ENCODE measurements around the gene RGS6. TPM values are rescaled to one million over a fixed set of nuclear protein-coding genes. Genes with fewer than 3 reads are reported as not detected.

Gene RGS6
- polyA plus RNA-seq, 3 donors: not detected

DNA sequence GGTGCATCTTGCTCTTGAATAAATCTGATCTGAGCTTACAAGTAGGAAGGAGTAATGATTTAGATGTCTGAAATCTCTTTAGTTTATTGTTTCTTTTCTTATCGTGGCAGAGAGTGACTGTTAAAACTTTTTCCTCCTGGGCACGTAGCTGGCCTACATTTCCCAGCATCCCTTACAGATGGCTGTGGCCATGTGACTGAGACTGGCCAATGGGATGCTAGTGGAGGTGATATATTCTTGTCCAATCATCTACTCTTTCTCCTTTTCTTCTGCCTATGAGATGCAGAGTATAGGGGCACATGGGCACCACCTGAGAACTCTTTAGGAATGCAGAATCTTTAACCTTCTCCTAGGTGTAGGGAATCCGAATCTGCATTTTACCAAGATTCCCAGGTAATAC is 237.3 kb downstream of the RGS6 start:
- Histone ChIP-seq H3K27ac (ENCODE audit: low read depth in 1 of 2, low read length in 2 of 2) (no peak overlapping the region), H3K79me2 (ENCODE audit: insufficient read depth, low read length) (no peaks in the 10 kb centered on the region), H3K4me2 (replicated peaks; ENCODE audit: extremely low read depth, low read length, poor library complexity, severe bottlenecking) (no peak overlapping the region), H4K20me1 (ENCODE audit: insufficient read depth, low read length) (no peaks in the 10 kb centered on the region), H3K27me3 (ENCODE audit: control insufficient read depth in 2 of 2, insufficient read depth in 2 of 2, low read length in 2 of 2) (no peaks in the 10 kb centered on the region), H3K4me1 (ENCODE audit: control insufficient read depth in 1 of 2, insufficient read depth in 2 of 2, low read length in 2 of 2) (peaks cover 12 to 13% of the 10 kb centered on the region in 2 donors), H3K36me3 (replicated peaks in 1 of 2; ENCODE audit: control insufficient read depth in 1 of 2, insufficient read depth in 2 of 2, low read length in 2 of 2) (no peaks in the 10 kb centered on the region), H2AFZ (ENCODE audit: insufficient read depth, low read depth, low read length, poor library complexity, severe bottlenecking) (no peak overlapping the region), H3K9ac (ENCODE audit: insufficient read depth, low read length, poor library complexity, severe bottlenecking) (no peak overlapping the region), H3K9me3 (replicated peaks in 1 of 2; ENCODE audit: control insufficient read depth in 1 of 2, insufficient read depth in 1 of 2, low read length in 2 of 2) (no peaks in the 10 kb centered on the region), H3K4me3 (replicated peaks in 1 of 3; ENCODE audit: low read depth in 2 of 3, low read length in 3 of 3) (no peak overlapping the region)
- H3K27me3 Mint-ChIP-seq (ENCODE audit: low read depth in 3 of 3): peaks cover 0 to 5% (median 1%) of the 10 kb centered on the region in 3 donors
- peaks cover 0 to 5% (median 3%) of the 10 kb centered on the region in 7 donors for H3K9me3 Mint-ChIP-seq
- peaks cover 12% of the 10 kb centered on the region for H3K4me1 Mint-ChIP-seq
- H3K4me3 Mint-ChIP-seq: no peak overlapping the region
- TF ChIP-seq, protein P1, sequence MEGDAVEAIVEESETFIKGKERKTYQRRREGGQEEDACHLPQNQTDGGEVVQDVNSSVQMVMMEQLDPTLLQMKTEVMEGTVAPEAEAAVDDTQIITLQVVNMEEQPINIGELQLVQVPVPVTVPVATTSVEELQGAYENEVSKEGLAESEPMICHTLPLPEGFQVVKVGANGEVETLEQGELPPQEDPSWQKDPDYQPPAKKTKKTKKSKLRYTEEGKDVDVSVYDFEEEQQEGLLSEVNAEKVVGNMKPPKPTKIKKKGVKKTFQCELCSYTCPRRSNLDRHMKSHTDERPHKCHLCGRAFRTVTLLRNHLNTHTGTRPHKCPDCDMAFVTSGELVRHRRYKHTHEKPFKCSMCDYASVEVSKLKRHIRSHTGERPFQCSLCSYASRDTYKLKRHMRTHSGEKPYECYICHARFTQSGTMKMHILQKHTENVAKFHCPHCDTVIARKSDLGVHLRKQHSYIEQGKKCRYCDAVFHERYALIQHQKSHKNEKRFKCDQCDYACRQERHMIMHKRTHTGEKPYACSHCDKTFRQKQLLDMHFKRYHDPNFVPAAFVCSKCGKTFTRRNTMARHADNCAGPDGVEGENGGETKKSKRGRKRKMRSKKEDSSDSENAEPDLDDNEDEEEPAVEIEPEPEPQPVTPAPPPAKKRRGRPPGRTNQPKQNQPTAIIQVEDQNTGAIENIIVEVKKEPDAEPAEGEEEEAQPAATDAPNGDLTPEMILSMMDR (IDR thresholded peaks at IDR 0.05): no peak
- no peak for DNase-seq
- intact Hi-C loops (cut with micrococcal nuclease): no loop called here
- H3K27ac Mint-ChIP-seq: no peak overlapping the region
- no peaks in the 10 kb centered on the region for H3K36me3 Mint-ChIP-seq
- no CpG with 5 or more reads among the region's 3 CpGs for WGBS (ENCODE audit: insufficient coverage)

DNA sequence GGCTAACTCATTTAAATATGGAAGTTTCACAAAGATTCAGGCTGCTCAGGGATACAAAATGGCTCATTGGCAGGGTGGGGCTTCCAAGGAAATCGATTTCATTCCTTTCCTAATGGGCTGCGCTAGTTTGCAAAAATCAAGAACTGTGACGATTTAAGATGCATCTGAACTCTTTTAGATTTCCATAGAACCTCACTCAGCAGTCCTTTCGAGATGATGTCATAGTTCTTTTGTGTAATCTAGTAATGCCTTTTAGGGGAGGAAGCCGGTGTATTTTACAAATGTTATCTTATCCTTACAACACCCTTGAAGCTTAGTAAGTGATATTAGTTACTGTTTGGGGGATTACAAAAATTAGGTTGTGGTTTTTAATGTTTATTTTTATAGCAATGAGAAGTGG is 239.8 kb downstream of the RGS6 start:
- Histone ChIP-seq H2AFZ (ENCODE audit: insufficient read depth, low read depth, low read length, poor library complexity, severe bottlenecking) (no peak overlapping the region), H3K4me2 (replicated peaks; ENCODE audit: extremely low read depth, low read length, poor library complexity, severe bottlenecking) (no peak overlapping the region), H3K36me3 (replicated peaks in 1 of 2; ENCODE audit: control insufficient read depth in 1 of 2, insufficient read depth in 2 of 2, low read length in 2 of 2) (no peaks in the 10 kb centered on the region), H3K9ac (ENCODE audit: insufficient read depth, low read length, poor library complexity, severe bottlenecking) (no peak overlapping the region), H3K9me3 (replicated peaks in 1 of 2; ENCODE audit: control insufficient read depth in 1 of 2, insufficient read depth in 1 of 2, low read length in 2 of 2) (no peaks in the 10 kb centered on the region), H3K4me1 (ENCODE audit: control insufficient read depth in 1 of 2, insufficient read depth in 2 of 2, low read length in 2 of 2) (no peaks in the 10 kb centered on the region), H3K79me2 (ENCODE audit: insufficient read depth, low read length) (no peaks in the 10 kb centered on the region), H3K27me3 (ENCODE audit: control insufficient read depth in 2 of 2, insufficient read depth in 2 of 2, low read length in 2 of 2) (no peaks in the 10 kb centered on the region), H4K20me1 (ENCODE audit: insufficient read depth, low read length) (no peaks in the 10 kb centered on the region), H3K4me3 (replicated peaks in 1 of 3; ENCODE audit: low read depth in 2 of 3, low read length in 3 of 3) (no peak overlapping the region), H3K27ac (ENCODE audit: low read depth in 1 of 2, low read length in 2 of 2) (no peak overlapping the region)
- no peak for DNase-seq
- peaks cover 2 to 6% (median 3%) of the 10 kb centered on the region in 7 donors for H3K9me3 Mint-ChIP-seq
- TF ChIP-seq, protein P1 (IDR thresholded peaks at IDR 0.05): no peak
- no peaks in the 10 kb centered on the region for H3K36me3 Mint-ChIP-seq
- peaks cover 0 to 2% (median 1%) of the 10 kb centered on the region in 3 donors for H3K27me3 Mint-ChIP-seq (ENCODE audit: low read depth in 3 of 3)
- 100% methylated on average over 1 of the region's 5 CpGs for WGBS (ENCODE audit: insufficient coverage)
- no peaks in the 10 kb centered on the region for H3K4me1 Mint-ChIP-seq
- no peak overlapping the region for H3K27ac Mint-ChIP-seq
- H3K4me3 Mint-ChIP-seq: no peak overlapping the region
- intact Hi-C loops (cut with micrococcal nuclease): no loop called here
